GM19438 (cell line): Measurements from ENCODE around the gene IKZF3.
"Not testable (repeated sequence)": the region's sequence is repeated elsewhere in the genome, so short reads cannot be mapped to it uniquely, and the experiment has no call there.

Source experiments
- ATAC-seq: cut with Tn5 transposase; IDR thresholded peaks from one replicate; pipeline ENCODE4 v1.9.1; 2021; ENCODE audit warnings: low read depth; ENCODE audit not compliant: unreplicated experiment

The IKZF3 gene

DNA sequence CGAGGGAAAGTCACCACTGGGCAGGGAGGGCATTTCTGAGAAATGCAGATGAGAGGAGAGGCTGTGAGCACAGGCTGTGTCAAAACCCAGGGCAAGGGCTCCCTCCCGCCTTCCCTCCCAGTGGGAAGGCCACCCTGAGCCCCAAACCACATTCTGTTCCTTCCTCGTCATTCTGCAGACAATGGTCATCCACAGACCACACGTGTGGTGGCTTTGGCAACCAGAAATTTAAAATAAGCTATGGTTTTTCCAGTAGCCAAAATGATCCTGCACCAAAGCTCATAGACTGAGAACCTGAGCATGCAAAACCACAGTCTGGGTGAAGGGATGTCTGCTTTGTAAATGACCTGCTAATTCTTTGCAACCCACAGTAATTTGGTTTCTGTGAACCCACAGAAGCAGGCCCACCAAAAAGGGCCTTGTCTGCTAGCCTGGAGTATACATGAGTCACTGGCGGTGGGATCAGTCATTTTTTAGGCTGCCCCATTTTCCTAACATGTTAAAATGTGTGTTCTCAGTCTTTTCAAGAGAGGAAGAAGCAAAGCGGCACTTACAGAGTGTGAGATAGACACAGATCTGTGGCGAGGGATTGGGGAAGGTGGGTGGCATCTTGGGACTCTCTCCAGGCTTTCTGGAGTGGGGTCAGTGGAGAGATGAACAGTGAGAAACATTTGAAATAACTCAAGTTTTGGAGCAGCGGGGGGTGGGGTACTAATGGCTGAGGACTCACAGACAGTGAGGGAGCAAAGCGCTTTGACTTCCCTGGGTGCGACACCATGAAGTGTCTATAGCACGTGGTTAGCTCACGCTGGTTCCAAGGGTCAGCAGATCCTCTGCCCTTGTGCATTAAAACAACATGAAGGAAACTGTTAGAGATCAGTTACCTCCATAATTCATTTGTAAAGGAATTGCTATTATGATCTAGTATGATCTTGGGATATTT, 105.9 kb downstream of the IKZF3 start:
- no peak for ATAC-seq

- ATAC-seq: no peak
Observed at GRCh38 chr17:39757176-39757662, 106.9 kb downstream of the IKZF3 start.

GRCh38 chr17:39756380-39757079, 107.6 kb downstream of the IKZF3 start:
- ATAC-seq: no peak

- ATAC-seq: no peak
Observed at GRCh38 chr17:39755554-39756379, 108.3 kb downstream of the IKZF3 start.

- ATAC-seq: no peak
Observed at GRCh38 chr17:39754958-39755553, 109.1 kb downstream of the IKZF3 start.

GRCh38 chr17:39754161-39754957, 109.8 kb downstream of the IKZF3 start:
- peak; percentile 58 for ATAC-seq

GRCh38 chr17:39753514-39754160, 110.5 kb downstream of the IKZF3 start:
- peak; percentile 15 for ATAC-seq

GRCh38 chr17:39752241-39752881, 111.8 kb downstream of the IKZF3 start:
- ATAC-seq: no peak

DNA sequence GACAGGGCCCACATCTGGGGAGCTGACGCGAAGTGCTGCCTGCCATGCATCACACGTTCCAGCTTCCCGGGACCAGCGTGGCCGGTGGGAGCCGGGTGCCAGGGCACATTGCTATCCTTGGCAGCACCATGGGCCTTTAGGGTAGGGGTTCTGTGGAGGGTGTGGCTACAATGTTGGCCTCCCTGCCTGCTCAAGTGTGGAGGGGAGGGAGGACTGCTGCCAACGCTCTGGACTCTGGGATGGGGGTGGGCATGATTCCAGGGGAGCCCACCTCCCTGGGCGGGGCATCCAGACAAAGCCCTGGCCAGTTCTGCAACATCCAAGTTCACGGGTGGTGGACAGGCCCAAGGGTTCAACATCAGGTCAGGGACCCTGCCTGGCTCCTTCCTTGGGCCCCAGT, 112.5 kb downstream of the IKZF3 start:
- no peak for ATAC-seq

DNA sequence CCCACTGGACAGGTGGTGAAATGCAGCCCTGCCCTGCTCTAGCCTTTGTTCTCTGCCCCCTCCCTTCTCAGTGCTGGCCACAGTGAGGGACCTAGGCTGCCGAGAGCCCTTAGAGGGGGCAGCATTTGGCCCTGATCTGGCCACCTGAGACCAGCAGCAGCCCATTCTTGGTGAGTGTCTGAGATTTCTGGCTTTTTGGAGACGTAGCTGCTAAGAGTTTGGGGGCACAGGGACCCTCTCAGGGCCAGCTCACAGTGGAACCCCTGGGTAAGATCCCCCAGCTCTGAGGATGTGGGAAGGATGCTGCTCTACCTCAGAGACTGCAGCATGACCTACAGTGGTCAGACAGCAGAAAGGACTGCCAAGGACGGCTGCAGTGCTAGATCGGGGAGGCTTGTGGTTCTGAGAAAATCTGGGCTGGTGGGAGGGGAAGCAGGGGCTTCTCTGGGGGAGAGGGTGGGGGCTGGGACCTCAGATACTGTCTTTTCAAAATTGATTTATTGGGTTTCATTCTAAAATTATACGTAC, 113.0 kb downstream of the IKZF3 start:
- ATAC-seq: no peak

DNA sequence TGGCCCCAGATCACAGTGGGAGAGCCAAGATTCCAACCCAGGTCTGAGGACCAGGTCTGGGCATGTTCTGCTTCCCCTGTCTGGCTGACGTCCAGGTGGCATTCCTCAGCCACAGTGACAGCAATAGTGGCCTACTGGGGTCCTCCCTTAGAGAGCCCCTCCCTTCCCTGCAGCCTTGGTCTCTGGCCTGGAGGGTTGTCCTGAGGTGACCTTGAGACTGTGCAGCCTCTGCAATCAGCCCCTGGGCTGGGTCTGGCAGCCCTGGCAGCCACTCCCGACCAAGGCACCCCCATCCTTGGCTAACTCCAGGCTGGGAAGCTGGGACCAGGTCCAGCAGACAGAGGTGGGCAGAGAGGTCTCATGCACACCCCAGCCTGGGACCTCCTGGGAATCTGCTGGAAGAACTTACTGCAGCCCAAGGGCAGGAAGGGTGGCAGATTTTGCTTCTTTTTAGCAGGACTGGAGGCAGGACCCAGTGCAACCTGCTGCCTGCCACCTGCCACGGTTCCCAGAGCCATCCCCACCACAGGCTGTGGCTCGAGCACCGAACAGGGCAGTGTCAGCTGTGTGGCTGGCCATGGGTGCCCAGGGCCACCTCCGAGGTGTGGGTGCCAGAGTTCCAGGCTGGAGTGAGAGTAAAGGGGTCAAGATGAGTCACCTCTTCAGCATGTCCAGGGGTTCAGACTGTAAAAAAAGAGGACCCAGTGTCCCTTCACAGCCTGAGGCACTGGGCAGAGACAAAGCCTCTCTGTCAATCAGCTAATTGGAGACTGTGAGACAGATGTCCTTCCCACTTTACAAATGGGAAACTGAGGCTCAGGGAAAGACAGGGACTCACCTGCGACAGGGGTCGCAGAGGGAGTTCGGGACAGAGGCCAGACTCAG, 113.7 kb downstream of the IKZF3 start:
- no peak for ATAC-seq

DNA sequence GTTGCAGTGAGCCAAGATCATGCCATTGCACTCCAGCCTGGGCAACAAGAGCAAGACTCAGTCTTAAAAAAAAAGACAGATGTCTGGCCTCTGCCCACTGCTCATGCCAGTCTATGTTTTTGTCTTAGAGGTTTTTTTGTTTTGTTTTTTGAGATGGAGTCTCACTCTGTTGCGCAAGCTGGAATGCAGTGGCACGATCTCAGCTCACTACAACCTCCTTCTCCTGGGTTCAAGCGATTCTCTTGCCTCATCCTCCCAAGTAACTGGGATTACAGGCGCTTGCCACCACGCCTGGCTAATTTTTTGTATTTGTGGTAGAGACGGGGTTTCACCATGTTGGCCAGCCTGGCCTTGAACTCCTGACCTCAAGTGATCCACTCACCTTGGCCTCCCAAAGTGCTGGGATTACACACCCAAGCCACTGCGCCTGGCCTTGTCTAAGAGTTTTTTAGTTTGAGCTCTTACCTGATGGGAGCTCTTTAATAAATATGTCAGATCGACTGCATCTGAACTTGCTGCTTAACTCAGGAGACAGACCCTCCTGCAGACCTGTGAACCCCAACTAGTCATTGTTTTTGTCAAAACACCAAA, 115.6 kb downstream of the IKZF3 start:
- ATAC-seq: not testable (repeated sequence)

GRCh38 chr17:39747745-39748144, 116.4 kb downstream of the IKZF3 start:
- no peak for ATAC-seq

- no peak for ATAC-seq
Observed at GRCh38 chr17:39746145-39746461, 118.0 kb downstream of the IKZF3 start.

- ATAC-seq: no peak
Observed at GRCh38 chr17:39745335-39746144, 118.6 kb downstream of the IKZF3 start.

DNA sequence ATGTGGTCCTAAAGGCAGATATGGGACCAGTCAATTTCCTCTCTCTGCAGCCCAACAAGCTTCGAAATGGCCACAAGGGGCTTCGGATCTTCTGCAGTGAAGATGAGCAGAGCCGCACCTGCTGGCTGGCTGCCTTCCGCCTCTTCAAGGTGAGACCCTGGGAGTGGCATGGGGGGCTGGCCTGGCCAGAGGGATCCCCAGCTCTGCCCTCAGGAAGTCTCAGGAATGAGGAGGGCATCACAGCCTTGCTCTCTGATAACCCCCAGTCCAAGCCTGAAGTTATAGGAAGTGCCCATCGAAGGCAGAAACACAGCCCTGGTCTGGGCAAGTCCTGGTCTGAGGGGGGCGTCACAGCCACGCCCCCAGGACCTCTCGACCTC, 119.3 kb downstream of the IKZF3 start:
- ATAC-seq: no peak
